ENCODE data around the gene NME3. TPM values are rescaled to one million over a fixed set of nuclear protein-coding genes. Genes with fewer than 3 reads are reported as not detected.

NME3 gene
- total and polyA plus RNA-seq, 2 of the 13 experiments (the other 11 are each of a cell fraction or from before 2014, with no cell fraction given): 10.4 to 15.9 TPM

DNA sequence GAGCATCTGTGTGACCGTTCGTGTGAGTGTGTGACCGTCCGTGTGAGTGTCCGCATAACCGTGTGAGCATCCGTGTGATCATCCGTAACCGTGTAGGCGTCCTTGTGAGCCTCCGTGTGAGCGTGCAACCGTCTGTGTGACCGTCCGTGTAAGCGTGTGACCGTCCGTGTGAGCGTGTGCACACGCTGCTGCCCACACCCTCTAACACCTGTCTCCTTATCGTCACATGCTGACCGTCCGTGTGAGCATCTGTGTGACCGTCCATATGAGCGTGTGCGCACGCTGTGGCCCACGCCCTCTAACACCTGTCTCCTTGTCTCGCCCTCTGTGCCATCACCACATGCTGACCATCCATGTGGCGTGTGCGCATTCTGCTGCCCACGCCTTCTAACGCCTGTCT, 31.1 kb downstream of the NME3 start:
- peaks cover 6 to 17% of the 10 kb centered on the region in 2 experiments; a peak in 4 of 5 replicates for H3K36me3 ChIP-seq (replicated peaks in 1 of 2; ENCODE audit: control insufficient read depth in 1 of 2, insufficient read depth in 2 of 2, low read length in 2 of 2)
- no TSS peak for BruUV-seq (replicated peaks)
- peaks cover 19% of the 10 kb centered on the region for H3K9me3 ChIP-seq (ENCODE audit: low read length)
- 97% methylated on average over 32 of the region's 33 CpGs for whole genome bisulfite sequencing (ENCODE audit: low lambda C conversion rate)
- H3K4me1 ChIP-seq (ENCODE audit: insufficient read depth, low read length): no peaks in the 10 kb centered on the region
- CTCF ChIA-PET (ENCODE audit: low intra/inter-chr PET ratio, low total read pairs): no interaction called here
- H3K4me2 ChIP-seq (ENCODE audit: low read depth, low read length): no peak overlapping the region
- DNase-seq (ENCODE audit: low spot score): no peak
- H4K20me1 ChIP-seq (ENCODE audit: insufficient read depth, low read length): no peaks in the 10 kb centered on the region; the same call in 1 of the 2 replicates
- no peak overlapping the region for H3K4me3 ChIP-seq (replicated peaks in 1 of 3; ENCODE audit: insufficient read depth in 1 of 3, low read depth in 2 of 3, low read length in 3 of 3)
- no peak for FAIRE-seq
- POLR2A ChIA-PET: no interaction called here
- in situ Hi-C loops (cut with HindIII; ENCODE audit: extremely low pct_ligation_motif_present, low pct_unique_long_range_greater_than_20kb) (no loop called here), intact Hi-C loops (cut with micrococcal nuclease; ENCODE audit: unreplicated experiment) (no loop called here)
- no peak overlapping the region for H3K9ac ChIP-seq (ENCODE audit: insufficient read depth, low read depth, low read length)
- H3K79me2 ChIP-seq (ENCODE audit: insufficient read depth, low read length): no peaks in the 10 kb centered on the region
- no peaks in the 10 kb centered on the region for H3K27me3 ChIP-seq (ENCODE audit: control insufficient read depth in 1 of 2, insufficient read depth in 2 of 2, low read length in 2 of 2)
- TF ChIP-seq HDAC2 (CRISPR knock-in tag; IDR thresholded peaks at IDR 0.05) (no peak), PHF20 (CRISPR knock-in tag; IDR thresholded peaks at IDR 0.05) (no peak), ZNF552 (CRISPR knock-in tag; IDR thresholded peaks at IDR 0.05; ENCODE audit: borderline replicate concordance) (no peak), ZNF503 (CRISPR knock-in tag; IDR thresholded peaks at IDR 0.05) (no peak), STAT5B (CRISPR knock-in tag; IDR thresholded peaks at IDR 0.05) (no peak), RNF2 (conservative IDR thresholded peaks at IDR 0.05; ENCODE audit: low read depth) (no peak), IKZF5 (CRISPR knock-in tag; IDR thresholded peaks at IDR 0.05) (no peak)
- TF ChIP-seq, protein P1, sequence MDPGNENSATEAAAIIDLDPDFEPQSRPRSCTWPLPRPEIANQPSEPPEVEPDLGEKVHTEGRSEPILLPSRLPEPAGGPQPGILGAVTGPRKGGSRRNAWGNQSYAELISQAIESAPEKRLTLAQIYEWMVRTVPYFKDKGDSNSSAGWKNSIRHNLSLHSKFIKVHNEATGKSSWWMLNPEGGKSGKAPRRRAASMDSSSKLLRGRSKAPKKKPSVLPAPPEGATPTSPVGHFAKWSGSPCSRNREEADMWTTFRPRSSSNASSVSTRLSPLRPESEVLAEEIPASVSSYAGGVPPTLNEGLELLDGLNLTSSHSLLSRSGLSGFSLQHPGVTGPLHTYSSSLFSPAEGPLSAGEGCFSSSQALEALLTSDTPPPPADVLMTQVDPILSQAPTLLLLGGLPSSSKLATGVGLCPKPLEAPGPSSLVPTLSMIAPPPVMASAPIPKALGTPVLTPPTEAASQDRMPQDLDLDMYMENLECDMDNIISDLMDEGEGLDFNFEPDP (CRISPR knock-in tag; conservative IDR thresholded peaks at IDR 0.05): no peak
- no peak for ATAC-seq
- H2AFZ ChIP-seq (ENCODE audit: low read length): no peak overlapping the region
- no peak overlapping the region for H3K27ac ChIP-seq (ENCODE audit: extremely low read length, insufficient read depth, low read length)

Data from HepG2 (cell line).